D341Med (cell line): ENCODE data around the gene TPRX2.
A peak's percentile ranks its signal among the peaks of the same experiment; 100 is the strongest.
"Not testable (repeated sequence)": the region's sequence is repeated elsewhere in the genome, so short reads cannot be mapped to it uniquely, and the experiment has no call there.

ENCODE experiments used
- DNase-seq: peaks from one replicate; pipeline ENCODE4 v3.0.0; 2012; ENCODE audit warnings: low spot score

TPRX2 gene

DNA sequence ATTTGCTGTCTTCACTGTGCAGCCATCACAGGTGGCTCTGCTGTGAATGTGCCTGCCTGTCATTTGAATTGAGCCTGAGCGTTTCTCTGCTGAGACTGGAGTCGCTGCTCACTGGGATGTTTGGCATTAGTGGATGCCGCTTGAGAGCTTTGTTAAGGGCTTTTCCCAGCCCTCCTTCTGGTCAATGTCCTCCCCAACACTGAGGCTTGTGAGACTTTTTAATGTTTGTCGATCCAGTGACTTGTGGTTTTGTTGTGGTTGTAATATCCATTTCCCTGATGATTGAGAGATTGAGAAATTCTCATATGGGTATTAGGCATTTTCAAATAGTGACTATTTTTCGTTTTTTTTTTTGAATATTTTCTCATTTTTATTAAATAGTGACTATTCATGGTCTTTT is 2.6 kb downstream of the TPRX2 start:
- no peak for DNase-seq

DNA sequence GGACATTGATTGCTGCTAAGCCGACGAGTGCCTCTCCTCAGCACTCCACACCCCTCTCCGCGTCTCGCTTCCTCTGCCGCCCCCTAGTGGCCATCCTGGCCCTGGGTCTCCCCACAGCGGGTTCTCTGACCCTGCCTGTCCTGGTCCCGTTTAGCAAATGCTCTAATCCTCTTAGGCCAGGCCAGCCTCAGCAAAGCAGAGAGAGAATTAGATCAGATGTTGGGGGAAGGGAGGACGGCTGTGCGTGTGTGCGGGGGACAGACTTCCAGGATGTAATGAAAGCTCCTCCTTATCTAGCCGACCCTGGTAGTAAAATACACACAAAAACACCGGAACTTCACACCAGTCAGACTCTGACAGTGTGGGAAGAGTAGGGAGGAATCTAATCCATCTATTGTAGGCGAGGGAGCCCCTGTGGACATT is 4.5 kb downstream of the TPRX2 start:
- DNase-seq, result peak; percentile 93

DNA sequence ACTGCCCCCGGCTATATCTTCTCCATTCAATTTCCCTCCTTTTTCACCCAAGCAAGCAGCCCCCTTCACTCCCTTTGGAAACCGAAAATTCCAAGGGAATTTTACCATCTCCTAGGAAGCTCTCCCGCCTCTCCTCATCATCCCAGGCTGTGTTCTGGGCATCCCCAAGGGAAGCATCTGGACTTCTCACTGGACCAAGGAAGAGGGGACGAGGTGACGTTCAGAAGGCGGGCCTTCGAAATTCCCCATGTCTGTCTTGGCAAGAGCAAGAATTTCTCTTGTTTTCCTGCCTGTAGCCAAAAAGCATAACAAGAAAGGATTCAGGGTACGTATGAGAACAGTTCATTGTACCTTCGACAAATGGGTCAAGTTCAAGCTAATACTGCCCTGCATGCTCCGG is 6.1 kb downstream of the TPRX2 start:
- DNase-seq, result no peak

DNA sequence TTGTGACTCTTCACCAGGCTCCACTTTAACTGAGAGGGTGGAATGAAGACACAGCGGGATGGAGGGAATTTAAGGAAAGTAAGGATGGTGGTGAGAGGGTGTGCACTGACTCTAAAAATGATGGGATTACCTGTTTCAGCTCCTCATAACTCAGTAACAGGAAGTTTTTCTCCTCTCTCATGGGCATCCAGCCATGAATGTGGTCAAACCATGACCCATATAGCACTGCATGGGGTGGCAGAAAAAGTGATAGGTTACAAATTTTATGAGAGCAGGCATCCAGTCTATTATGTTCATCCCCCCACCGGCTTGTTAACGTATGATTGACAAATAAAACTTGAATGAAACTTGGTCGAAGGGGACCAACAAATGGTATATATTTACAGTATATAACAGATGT is 19.9 kb downstream of the TPRX2 start:
- no peak for DNase-seq

DNA sequence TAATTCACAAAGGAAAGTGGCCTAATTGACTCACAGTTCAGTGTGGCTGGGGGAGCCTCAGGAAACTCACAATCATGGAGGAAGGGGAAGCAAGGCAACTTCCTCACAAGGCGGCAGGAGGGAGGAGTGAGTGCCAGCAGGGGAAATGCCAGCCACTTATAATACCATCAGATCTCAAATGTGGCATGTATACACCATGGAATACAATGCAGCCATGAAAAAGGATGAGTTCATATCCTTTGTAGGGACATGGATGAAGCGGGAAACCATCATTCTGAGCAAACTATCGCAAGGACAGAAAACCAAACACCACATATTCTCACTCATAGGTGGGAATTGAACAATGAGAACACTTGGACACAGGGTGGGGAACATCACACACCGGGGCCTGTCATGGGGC is 20.4 kb downstream of the TPRX2 start:
- DNase-seq, result not testable (repeated sequence)

DNA sequence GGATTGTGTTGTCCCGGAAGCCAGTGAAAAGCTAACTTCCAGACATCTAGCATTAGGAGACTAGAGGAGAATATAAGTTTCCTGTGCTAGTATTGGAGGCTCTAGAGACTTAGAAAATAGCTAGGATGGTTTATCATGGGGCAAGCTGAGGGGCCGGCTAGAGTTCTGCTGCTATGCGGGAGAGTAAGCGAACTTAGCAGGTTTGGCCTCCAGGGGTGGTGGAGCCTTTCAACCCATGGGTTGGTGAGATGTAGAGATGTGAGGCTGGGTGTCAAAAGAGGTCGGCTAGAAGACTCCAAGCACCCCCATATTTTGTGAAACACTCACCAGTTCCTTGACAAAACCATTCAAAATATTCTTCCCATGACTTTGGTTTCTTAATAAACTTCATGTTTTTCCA is 22.7 kb downstream of the TPRX2 start:
- no peak for DNase-seq

DNA sequence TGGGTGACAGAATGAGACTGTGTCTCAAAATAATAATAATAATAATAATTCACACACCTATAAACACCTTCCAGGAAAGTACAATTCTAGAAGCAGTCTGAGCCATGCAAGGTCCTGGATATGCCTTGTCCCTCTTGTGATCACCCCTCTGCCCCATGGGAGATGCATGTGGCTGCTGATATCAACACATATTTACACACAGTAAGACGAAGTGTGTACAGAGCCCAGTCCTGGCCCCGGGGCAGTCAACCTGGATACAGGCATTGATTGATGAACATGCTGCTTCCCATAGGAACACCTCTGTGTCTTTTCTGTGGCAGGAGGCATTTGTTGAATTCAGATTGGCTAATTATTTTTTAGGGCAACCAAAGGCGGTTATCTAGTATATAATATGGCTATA is 23.9 kb downstream of the TPRX2 start:
- no peak for DNase-seq

DNA sequence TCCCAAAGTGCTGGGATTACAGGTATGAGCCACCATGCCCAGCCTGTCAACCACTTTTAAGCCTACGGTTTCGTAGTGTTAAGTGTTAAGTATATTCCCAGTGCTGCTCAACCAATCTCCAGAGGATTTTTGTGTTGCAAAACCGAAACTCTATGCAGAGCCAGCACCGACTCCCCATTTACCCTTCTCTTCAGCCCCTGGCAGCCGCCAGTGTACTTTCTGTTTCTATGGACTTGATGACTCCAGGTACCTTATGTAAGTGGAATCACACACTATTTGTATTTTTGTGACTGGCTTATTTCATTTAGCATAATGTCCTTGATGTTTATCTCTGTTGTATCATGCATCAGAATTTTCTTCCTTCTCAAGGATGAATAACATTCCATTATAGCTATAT is 26.0 kb downstream of the TPRX2 start:
- DNase-seq, result no peak

DNA sequence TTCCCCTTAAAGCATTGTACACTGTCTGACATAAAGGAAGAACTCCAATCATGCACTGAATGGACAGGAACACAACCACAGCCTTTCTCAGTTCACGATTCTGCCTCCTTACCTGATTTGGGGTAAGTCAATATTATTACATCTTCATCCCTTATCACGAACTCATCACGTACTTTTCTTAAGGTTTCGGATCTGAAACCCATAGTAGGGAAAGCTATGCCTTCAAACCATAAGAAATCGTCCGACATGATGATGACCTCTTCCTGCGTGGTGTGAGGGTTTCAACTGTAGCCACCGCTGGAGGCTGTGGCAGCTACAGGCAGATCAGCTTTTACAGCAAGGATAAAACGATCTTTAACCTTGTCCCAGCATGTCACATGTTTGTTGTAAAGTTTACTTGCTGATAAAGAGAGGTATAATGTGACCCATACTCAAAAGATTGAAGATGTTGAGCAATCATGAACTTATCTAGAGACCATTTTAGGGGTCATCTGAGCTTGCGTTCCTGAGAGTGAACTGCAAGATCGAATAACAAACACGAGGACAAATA is 27.1 kb downstream of the TPRX2 start, which contains the start of gene SULT2A1:
Gene SULT2A1, minus strand, starts transcription at position 306 of the 550 bp plus-strand sequence. Its CDS starts 58 bp downstream, at position 248.
- DNase-seq, result no peak

DNA sequence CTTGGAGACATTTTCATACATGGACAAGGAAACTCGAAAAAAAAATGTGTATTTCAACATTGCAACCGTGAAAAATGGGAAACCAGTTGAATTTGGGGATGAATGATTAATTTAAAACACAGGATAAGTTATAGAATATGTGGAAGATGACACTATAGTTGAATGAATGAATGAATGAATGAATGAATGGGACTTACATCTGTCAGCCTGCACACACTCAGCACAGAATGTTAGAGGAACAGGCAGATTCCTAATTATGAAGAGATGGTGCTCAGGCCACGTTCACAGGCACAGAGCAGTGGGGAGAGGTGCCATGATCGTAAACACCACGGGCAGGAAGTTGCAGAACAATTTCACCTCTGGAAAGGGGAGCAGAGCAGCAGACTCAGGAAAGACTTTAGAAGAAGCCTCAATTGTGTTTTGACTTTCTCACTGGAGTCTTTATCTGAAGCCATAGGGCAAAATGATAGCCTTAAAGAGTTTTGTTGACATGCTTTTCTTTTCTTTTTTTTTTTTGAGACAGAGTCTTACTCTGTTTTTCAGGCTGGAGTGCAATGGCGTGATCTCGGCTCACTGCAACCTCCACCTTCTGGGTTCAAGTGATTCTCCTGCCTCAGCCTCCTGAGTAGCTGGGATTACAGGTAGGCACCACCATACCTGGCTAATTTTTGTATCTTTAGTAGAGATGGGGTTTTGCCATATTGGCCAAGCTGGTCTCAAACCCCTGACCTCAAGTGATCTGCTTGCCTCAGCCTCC is 32.0 kb downstream of the TPRX2 start:
- no peak for DNase-seq

DNA sequence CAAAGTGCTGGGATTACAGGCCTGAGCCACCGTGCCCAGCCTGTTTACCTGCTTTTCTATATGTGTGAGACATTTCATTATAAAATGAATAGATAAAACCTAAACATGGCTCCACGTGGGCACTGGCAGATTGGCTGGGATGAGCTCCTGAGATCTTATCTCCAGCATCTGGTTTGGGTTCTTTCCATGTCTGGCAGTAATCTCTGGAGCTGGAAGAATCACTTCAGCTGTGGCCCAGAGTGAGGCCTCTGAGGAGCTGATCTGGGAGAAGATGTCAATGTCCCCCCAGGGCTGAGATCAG is 32.5 kb downstream of the TPRX2 start:
- DNase-seq, result peak; percentile 47

DNA sequence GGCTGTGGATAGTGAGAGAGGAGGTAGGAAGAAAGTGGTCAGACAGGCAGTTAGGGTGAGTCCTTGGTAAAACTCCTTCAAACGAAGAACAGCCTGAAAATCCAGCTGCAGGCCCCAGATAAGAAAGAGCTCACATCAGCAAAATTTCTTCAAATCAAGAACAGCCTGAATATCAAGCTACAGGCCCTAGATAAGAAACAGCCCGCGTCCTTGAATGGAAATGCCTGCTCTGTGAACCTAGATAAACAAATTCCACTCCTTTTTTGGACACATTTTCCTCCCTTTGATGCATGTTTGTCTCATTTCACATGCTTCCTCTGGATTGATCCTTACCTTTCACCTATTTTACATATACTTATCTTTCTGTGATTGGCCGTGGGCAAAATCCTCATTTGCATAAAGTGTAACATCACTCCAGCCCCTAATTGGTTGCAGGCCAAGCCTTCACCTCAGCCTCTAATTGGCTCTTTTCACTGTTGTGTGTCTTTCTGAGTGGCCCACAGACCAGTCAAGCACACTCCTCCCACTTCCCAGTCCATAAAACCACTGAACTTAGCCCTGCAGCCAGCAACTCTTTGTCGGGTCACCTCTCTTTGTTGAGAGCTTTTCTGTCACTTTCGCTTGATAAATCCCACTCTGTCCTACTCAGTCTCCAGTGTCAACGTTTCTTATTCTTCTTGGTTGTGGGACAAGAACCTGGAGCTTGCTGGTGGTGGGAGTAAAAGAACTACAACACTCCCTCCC is 33.1 kb downstream of the TPRX2 start:
- no peak for DNase-seq

DNA sequence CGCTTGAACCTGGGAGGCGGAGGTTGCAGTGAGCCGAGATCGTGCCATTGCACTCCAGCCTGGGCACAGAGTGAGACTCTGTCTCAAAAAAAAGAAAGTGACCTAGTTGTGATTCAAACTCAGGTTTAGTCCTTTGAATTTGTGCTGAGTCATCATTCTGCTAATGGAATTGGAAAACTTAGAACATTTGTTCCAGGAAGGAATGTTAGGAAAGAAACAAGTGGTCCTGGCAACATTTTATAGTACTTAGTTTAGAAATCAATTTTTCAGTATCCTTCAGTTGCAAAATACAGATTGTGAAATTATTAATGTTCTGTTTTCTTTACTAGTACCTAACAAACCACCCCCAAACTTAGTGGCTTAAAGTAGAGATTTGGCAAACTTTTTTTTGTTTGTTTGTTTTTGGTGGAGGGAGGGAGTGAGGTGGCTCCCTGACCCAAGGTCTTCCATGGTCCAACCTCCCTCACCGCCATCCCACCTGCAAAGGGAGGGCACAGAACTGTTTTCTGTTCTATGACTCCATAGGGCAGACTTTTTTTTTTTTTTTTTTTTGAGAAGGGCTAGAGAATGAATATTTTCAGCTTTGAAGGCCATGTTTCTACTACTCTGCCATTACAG is 36.2 kb downstream of the TPRX2 start:
- no peak for DNase-seq

DNA sequence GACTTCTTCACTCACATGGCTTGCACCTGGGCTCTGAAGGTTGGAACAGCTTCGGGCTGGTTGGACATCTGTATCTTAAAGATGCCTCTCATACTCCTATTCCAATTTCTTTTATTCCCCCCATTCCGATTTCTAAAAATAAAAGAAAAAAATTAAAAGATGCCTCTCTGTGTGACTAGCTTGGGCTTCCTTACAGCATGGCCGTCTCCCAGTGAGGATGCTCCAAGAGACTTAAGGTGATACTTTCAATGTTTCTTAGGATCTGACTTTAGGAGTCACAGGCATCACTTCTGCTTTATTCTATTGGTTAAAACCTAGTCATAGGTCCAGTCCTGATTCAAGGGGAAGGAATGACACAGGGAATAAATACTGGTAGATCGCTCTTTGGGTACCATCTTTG is 37.0 kb downstream of the TPRX2 start:
- DNase-seq, result no peak

DNA sequence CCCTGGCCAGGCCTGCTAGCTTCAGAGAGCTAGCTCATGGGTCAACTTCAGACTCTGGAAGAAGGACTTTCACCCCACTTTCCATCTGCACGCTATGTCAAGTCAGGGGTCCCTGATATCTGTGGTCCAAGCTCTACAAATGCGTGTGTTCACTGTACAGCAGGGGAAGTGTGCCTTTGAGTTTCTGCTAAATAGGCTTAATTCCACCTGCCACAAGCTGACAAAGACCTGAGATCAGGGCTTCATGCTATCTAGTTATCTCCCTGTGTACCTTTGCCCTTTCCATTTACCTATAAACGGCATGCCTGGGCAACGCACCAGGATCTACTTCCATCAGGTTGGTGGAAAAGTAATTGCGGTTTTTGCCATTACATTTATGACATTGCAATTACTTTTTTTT is 37.7 kb downstream of the TPRX2 start:
- no peak for DNase-seq

DNA sequence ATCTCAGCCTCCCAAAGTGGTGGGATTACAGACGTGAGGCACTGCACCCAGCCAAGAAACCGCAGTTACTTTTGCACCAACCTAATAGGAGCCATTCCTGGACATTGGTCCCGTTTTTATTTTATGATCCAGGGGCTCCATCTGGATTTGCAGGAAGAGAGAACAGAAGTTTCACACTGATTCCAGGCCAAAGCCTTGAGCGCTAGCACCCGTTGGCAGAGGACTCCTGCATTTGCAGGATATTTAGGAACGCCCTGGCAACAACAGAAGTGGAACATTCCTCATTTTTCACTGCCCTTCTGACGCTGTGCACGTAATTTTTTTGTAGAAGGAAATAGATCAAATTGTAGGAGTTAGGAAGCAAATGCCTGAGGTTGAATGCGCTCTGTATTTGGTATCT is 38.8 kb downstream of the TPRX2 start:
- no peak for DNase-seq

DNA sequence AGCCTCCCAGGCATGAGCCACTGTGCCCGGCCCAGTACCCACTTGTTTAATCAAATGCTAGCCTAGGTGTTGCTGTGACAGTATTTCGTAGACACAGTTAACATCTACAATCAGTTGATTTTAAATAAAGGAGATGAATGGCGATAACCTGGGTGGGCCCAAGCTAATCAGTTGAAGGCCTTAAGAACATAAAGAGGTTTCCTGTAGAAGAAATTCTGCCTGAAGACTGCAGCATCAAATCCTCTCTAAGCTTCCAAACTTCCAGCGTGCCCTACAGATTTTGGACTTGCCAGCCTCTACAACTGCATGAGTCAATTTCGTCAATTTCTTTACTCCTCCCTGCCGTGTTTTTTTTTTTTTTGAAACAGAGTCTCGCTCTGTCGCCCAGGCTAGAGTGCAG is 40.3 kb downstream of the TPRX2 start:
- DNase-seq, result no peak

DNA sequence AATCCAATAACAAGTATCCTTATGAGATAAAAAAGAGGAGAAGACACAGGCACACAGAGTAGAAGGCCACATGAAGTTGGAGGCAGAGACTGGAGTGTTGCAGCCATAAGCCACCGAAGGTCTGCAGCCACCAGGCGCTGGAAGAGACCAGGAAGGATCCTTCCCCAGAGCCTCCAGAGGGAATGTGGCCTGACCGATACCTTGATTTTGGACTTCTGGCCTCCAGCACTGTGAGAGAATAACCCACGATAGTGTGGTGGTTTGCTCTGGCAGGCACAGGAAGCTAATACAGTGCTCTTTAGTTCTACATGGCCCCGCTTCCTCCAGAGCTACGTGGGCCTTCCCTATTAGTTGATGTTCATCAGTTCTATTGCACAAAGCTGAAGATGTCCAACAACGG is 42.3 kb downstream of the TPRX2 start:
- no peak for DNase-seq

DNA sequence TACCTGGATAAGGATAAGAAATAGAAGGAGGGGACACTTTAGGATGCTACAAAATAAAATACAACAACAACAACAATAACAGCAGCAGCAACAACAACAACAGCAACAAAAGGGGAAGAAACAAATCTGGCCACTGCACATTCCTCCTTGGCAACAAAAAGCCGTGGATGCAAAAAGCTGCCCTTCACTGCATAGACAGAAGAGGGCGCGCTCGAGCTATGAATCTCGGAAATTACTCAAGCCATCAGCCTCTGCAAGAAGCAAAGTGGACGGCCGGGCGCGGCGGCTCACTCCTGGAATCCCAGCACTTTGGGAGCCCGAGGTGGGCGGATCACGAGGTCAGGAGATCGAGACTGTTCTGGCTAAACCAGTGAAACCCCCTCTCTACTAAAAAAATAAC is 50.3 kb downstream of the TPRX2 start:
- not testable (repeated sequence) for DNase-seq

DNA sequence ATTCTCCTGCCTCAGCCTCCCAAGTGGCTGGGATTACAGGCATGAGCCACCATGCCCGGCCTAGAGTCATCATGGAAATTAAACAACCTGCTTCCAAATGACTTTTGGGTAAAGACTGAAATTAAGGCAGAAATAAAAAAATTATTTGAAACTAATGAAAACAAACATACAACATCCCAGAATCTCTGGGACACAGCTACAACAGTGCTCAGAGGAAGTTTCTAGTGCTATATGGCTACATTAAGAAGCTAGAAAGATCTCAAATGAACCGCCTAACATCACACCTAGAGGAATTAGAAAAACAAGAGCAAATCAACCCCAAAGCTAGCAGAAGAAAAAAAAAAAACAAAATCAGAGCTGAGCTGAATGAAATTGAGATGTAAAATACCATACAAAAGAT is 51.2 kb downstream of the TPRX2 start:
- not testable (repeated sequence) for DNase-seq
